PC-9 (cell line): Measurements from ENCODE around the gene SMPD1. TPM values are rescaled to one million over a fixed set of nuclear protein-coding genes. Genes with fewer than 3 reads are reported as not detected.

Source experiments
- BruUV-seq: library from RNA; stranded (reverse); fragments of 400-500 nt; replicated peaks from 2 replicates; lab custom pipeline; 2021; lab: Mats Ljungman, UMichigan
- CTCF ChIA-PET: fragments of 300-600 bp; sonication (Branson Sonifier 250); formaldehyde crosslinking; loops from one replicate; lab custom pipeline; 2022; ENCODE audit warnings: antibody characterized with exemption; lab: Charles Lee
- POLR2A ChIA-PET: fragments of 300-600 bp; sonication (Branson Sonifier 250); formaldehyde crosslinking; loops from one replicate; lab custom pipeline; 2022; ENCODE audit warnings: antibody characterized with exemption; ENCODE audit not compliant: unreplicated experiment; lab: Charles Lee
- DNase-seq, 2 experiments: peaks; one replicate each; pipeline versions ENCODE4 v3.0.0 to v3.0.0-alpha.2; 2015 to 2022; ENCODE audit warnings: mixed read lengths in 1 of 2
- H2AFZ ChIP-seq: fragments of 200-600 bp; sonication (generic); 2 replicates; pipeline ENCODE4 v1.8.1; 2017; ENCODE audit warnings: antibody characterized with exemption
- H3F3A ChIP-seq: fragments of 200-600 bp; sonication (generic); 2 replicates; pipeline ENCODE4 v1.8.1; 2017; ENCODE audit warnings: antibody characterized with exemption, mild to moderate bottlenecking, low read depth; ENCODE audit not compliant: insufficient read depth
- H3K27ac ChIP-seq: fragments of 200-600 bp; sonication (generic); 2 replicates; pipeline ENCODE4 v1.6.1; 2016; ENCODE audit warnings: mixed run types
- H3K27me3 ChIP-seq: fragments of 200-600 bp; sonication (generic); 2 replicates; pipeline ENCODE4 v1.6.1; 2016; ENCODE audit warnings: low read depth, mixed run types; ENCODE audit not compliant: insufficient read depth
- H3K36me3 ChIP-seq: fragments of 200-600 bp; sonication (generic); 2 replicates; pipeline ENCODE4 v1.6.1; 2016; ENCODE audit warnings: low read depth, mixed run types
- H3K4me1 ChIP-seq: fragments of 200-600 bp; sonication (generic); replicated peaks from 2 replicates; pipeline ENCODE4 v1.6.1; 2016; ENCODE audit warnings: mixed run types; ENCODE audit not compliant: insufficient read depth
- H3K4me2 ChIP-seq: fragments of 200-600 bp; sonication (generic); 2 replicates; pipeline ENCODE4 v1.6.1; 2017; ENCODE audit warnings: mixed run types
- H3K4me3 ChIP-seq: fragments of 200-600 bp; sonication (generic); 2 replicates; pipeline ENCODE4 v1.6.1; 2016; ENCODE audit warnings: mixed run types
- H3K79me2 ChIP-seq: fragments of 200-600 bp; sonication (generic); 2 replicates; pipeline ENCODE4 v1.6.1; 2017; ENCODE audit warnings: low read depth, mixed run types
- H3K9me2 ChIP-seq: fragments of 200-600 bp; sonication (generic); 2 replicates; pipeline ENCODE4 v1.8.1; 2017; ENCODE audit warnings: mild to moderate bottlenecking; ENCODE audit not compliant: insufficient read depth
- H3K9me3 ChIP-seq: fragments of 200-600 bp; sonication (generic); 2 replicates; pipeline ENCODE4 v1.8.1; 2016; ENCODE audit warnings: low read depth; ENCODE audit not compliant: insufficient read depth
- H4K20me1 ChIP-seq: fragments of 200-600 bp; sonication (generic); 2 replicates; pipeline ENCODE4 v1.8.1; 2017; ENCODE audit not compliant: insufficient read depth
- CTCF ChIP-seq: fragments of 200-600 bp; sonication (generic); conservative IDR thresholded peaks from 2 replicates; pipeline ENCODE4 v1.6.1; 2017; ENCODE audit warnings: mixed run types, antibody characterized with exemption, mild to moderate bottlenecking, moderate library complexity
- EZH2 ChIP-seq: fragments of 200-600 bp; sonication (generic); IDR thresholded peaks from 2 replicates; pipeline ENCODE4 v1.8.0; 2017; ENCODE audit warnings: antibody characterized with exemption, low read depth
- intact Hi-C: fragments of 100-400 bp; cut with micrococcal nuclease; formaldehyde crosslinking; loops from one replicate; pipeline ENCODE4 v1.10.0; 2022; ENCODE audit not compliant: unreplicated experiment
- total RNA-seq: library from RNA; stranded (reverse); gene quantifications from 2 replicates; pipeline ENCODE4 v1.2.3, GENCODE V29; 2021

The SMPD1 gene
- total RNA-seq, 1 experiment from 2014 or later: 7.2 TPM

GRCh38 chr11:6404342-6405051 lies 14.2 kb downstream of the SMPD1 start:
- TF ChIP-seq CTCF: no peak
- TF ChIP-seq EZH2: no peak
- Histone ChIP-seq H3F3A (no peaks in the 10 kb centered on the region), H3K79me2 (no peaks in the 10 kb centered on the region), H2AFZ (no peak overlapping the region), H3K4me1 (no peaks in the 10 kb centered on the region), H3K9me2 (no peaks in the 10 kb centered on the region), H3K9me3 (no peaks in the 10 kb centered on the region), H4K20me1 (no peaks in the 10 kb centered on the region), H3K4me3 (no peak overlapping the region), H3K27ac (no peak overlapping the region), H3K27me3 (no peaks in the 10 kb centered on the region), H3K36me3 (no peaks in the 10 kb centered on the region), H3K4me2 (no peak overlapping the region)
- no peak for DNase-seq
- BruUV-seq: no TSS peak
- POLR2A ChIA-PET: no interaction called here
- CTCF ChIA-PET: no interaction called here
- intact Hi-C loops: no loop called here

- no peaks in the 10 kb centered on the region for H3K79me2 ChIP-seq
- TF ChIP-seq EZH2 (no peak), CTCF (no peak)
- no peaks in the 10 kb centered on the region for H3K27me3 ChIP-seq
- no peaks in the 10 kb centered on the region for H3K9me2 ChIP-seq
- intact Hi-C loops: no loop called here
- POLR2A ChIA-PET: no interaction called here
- H4K20me1 ChIP-seq: no peaks in the 10 kb centered on the region
- no peak overlapping the region for H3K4me2 ChIP-seq
- H3K36me3 ChIP-seq: no peaks in the 10 kb centered on the region
- no peaks in the 10 kb centered on the region for H3F3A ChIP-seq
- H3K4me1 ChIP-seq: no peaks in the 10 kb centered on the region
- no peak overlapping the region for H2AFZ ChIP-seq
- no peak overlapping the region for H3K27ac ChIP-seq
- H3K4me3 ChIP-seq: no peak overlapping the region
- DNase-seq: no peak
- no peaks in the 10 kb centered on the region for H3K9me3 ChIP-seq
- no TSS peak for BruUV-seq
- CTCF ChIA-PET: interaction anchor here (0.6 kb wide), 1 partner anchor 83 kb away, joined by 3 read pairs; no protein-coding TSS in a partner anchor
Measured at GRCh38 chr11:6405052-6405667, 14.9 kb downstream of the SMPD1 start.

- CTCF ChIA-PET: interaction anchor here (0.6 kb wide), 1 partner anchor 84 kb away, joined by 3 read pairs; no protein-coding TSS in a partner anchor
- POLR2A ChIA-PET: no interaction called here
- intact Hi-C loops: no loop called here
Measured at GRCh38 chr11:6405846-6406245, 15.6 kb downstream of the SMPD1 start.

More at GRCh38 chr11:6405846-6406245, 15.6 kb downstream of the SMPD1 start:
- no peaks in the 10 kb centered on the region for H3K79me2 ChIP-seq
- TF ChIP-seq EZH2 (no peak), CTCF (no peak)
- H3F3A ChIP-seq: no peaks in the 10 kb centered on the region
- no peak overlapping the region for H2AFZ ChIP-seq
- no peaks in the 10 kb centered on the region for H4K20me1 ChIP-seq
- DNase-seq: no peak
- H3K4me3 ChIP-seq: no peak overlapping the region
- BruUV-seq: no TSS peak
- H3K4me1 ChIP-seq: no peaks in the 10 kb centered on the region
- no peaks in the 10 kb centered on the region for H3K9me2 ChIP-seq
- H3K27ac ChIP-seq: no peak overlapping the region
- H3K36me3 ChIP-seq: no peaks in the 10 kb centered on the region
- H3K9me3 ChIP-seq: no peaks in the 10 kb centered on the region
- H3K27me3 ChIP-seq: no peaks in the 10 kb centered on the region
- H3K4me2 ChIP-seq: no peak overlapping the region
